Uterus (tissue), 2 donors: Measurements from ENCODE around the gene ABCE1.

Experiments
- POLR2A ChIP-seq, 2 donors: fragments of 450-650 bp; IDR thresholded peaks; one replicate each; pipeline ENCODE4 v1.6.1; 2016; ENCODE audit warnings: antibody characterized with exemption in 2 of 2, mild to moderate bottlenecking in 1 of 2, moderate library complexity in 1 of 2
- TF ChIP-seq, protein P1 (sequence below), 4 experiments: fragments of 200-600 bp in 2 of 4; fragments of 450-650 bp in 2 of 4; sonication (generic) in 2 of 4; IDR thresholded peaks; one replicate each; pipeline ENCODE4 v1.5.1; 2016 to 2019; ENCODE audit warnings: antibody characterized with exemption in 4 of 4, mild to moderate bottlenecking in 2 of 4, moderate library complexity in 1 of 4

DNA sequence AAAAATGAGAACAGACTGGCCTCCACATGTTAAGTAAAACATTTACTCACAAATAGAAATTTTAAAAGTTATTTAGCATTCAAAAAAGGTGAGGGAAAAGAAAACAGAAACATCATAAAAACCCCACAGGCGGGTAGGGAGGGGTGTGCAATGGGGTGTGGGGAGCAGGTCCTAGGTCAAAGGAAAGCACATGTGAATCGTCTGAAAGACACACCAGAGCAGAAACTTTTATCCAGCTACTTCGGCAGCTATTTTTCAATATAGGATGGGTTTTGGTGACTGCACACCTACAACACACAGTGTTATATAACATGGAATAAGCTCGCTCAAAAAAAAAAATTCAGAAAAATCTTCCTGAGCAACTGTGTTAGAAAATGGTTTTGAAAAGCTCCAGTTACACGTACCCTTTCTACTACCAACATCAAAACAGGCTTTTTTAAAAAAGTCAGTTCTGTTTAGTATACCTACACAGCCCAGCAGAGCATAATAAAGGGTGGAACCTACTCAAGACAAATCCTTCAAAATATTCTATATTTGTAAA is 80.7 kb downstream of the ABCE1 start:
- no peak for TF ChIP-seq POLR2A (IDR thresholded peaks at IDR 0.05)
- TF ChIP-seq, protein P1, sequence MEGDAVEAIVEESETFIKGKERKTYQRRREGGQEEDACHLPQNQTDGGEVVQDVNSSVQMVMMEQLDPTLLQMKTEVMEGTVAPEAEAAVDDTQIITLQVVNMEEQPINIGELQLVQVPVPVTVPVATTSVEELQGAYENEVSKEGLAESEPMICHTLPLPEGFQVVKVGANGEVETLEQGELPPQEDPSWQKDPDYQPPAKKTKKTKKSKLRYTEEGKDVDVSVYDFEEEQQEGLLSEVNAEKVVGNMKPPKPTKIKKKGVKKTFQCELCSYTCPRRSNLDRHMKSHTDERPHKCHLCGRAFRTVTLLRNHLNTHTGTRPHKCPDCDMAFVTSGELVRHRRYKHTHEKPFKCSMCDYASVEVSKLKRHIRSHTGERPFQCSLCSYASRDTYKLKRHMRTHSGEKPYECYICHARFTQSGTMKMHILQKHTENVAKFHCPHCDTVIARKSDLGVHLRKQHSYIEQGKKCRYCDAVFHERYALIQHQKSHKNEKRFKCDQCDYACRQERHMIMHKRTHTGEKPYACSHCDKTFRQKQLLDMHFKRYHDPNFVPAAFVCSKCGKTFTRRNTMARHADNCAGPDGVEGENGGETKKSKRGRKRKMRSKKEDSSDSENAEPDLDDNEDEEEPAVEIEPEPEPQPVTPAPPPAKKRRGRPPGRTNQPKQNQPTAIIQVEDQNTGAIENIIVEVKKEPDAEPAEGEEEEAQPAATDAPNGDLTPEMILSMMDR (IDR thresholded peaks at IDR 0.05) = no peak
